GM12878 (cell line): ENCODE results near the gene VLDLR. TPM values are rescaled to one million over a fixed set of nuclear protein-coding genes. Genes with fewer than 3 reads are reported as not detected.

Experiments
- ATAC-seq: fragments of 200-7000 bp; cut with Tn5 transposase; 3 replicates; pipeline ENCODE4 v1.9.1; 2020; ENCODE audit warnings: mild to moderate bottlenecking, moderate library complexity
- BruUV-seq: library from RNA; stranded (reverse); fragments of 400-500 nt; replicated peaks from 2 replicates; lab custom pipeline; 2021; lab: Mats Ljungman, UMichigan
- CTCF ChIA-PET: fragments of 300-600 bp; sonication (Branson Sonifier 250); formaldehyde crosslinking; extraction: SDS; loops from one replicate; lab custom pipeline; 2021; ENCODE audit warnings: inconsistent platforms; lab: Yijun Ruan, JAX
- POLR2A ChIA-PET: fragments of 350-600 bp; formaldehyde crosslinking; extraction: SDS; loops from one replicate; lab custom pipeline; 2021; ENCODE audit warnings: inconsistent platforms; lab: Charles Lee
- RAD21 ChIA-PET: fragments of 300-600 bp; sonication (Branson Sonifier 250); formaldehyde crosslinking; loops from one replicate; lab custom pipeline; 2023; ENCODE audit warnings: antibody characterized with exemption; ENCODE audit not compliant: unreplicated experiment; lab: Charles Lee
- SMC1A ChIA-PET: fragments of 300-600 bp; sonication (Branson Sonifier 250); formaldehyde crosslinking; loops from one replicate; lab custom pipeline; 2023; ENCODE audit not compliant: unreplicated experiment, uncharacterized antibody; lab: Charles Lee
- DNase-seq: peaks from one replicate; pipeline ENCODE4 v3.0.0-alpha.2; 2011; ENCODE audit warnings: low read depth, low spot score
- FAIRE-seq: peaks from 3 replicates; lab custom pipeline; 2011; peaks lifted over from hg19 to GRCh38; lab: Jason Lieb, UNC
- H2AFZ ChIP-seq: 2 replicates; pipeline ENCODE4 v1.6.0; 2011; ENCODE audit warnings: low read depth, low read length, control low read depth; ENCODE audit not compliant: control insufficient read depth
- H3K27ac ChIP-seq: 2 replicates; pipeline ENCODE4 v1.5.1; 2011; ENCODE audit warnings: control low read depth; ENCODE audit not compliant: control insufficient read depth, insufficient read depth
- H3K27me3 ChIP-seq, 2 experiments: replicated peaks in 1 of 2; 2 replicates each; pipeline versions ENCODE4 v1.6.0 to v1.6.1; 2011; ENCODE audit warnings: low read length in 1 of 2; ENCODE audit not compliant: control insufficient read depth in 2 of 2, insufficient read depth in 2 of 2
- H3K36me3 ChIP-seq, 2 experiments: 2 replicates each; pipeline ENCODE4 v1.5.1; 2011; ENCODE audit warnings: low read length in 1 of 2; ENCODE audit not compliant: control insufficient read depth in 2 of 2, insufficient read depth in 2 of 2
- H3K4me1 ChIP-seq: 2 replicates; pipeline ENCODE4 v1.6.1; 2011; ENCODE audit warnings: mild to moderate bottlenecking, low read length, moderate library complexity, mixed read lengths; ENCODE audit not compliant: control insufficient read depth, insufficient read depth
- H3K4me2 ChIP-seq: 2 replicates; pipeline ENCODE4 v1.6.0; 2011; ENCODE audit warnings: control low read depth; ENCODE audit not compliant: control insufficient read depth, insufficient read depth
- H3K4me3 ChIP-seq: fragments of 200-600 bp; sonication (generic); 2 replicates; pipeline ENCODE4 v1.5.1; 2016
- H3K79me2 ChIP-seq: 2 replicates; pipeline ENCODE4 v1.6.0; 2011; ENCODE audit warnings: low read length; ENCODE audit not compliant: control insufficient read depth, insufficient read depth
- H3K9ac ChIP-seq: 2 replicates; pipeline ENCODE4 v1.8.0; 2011; ENCODE audit warnings: low read length, control low read depth, mixed read lengths; ENCODE audit not compliant: control insufficient read depth, insufficient read depth
- H3K9me3 ChIP-seq: replicated peaks from 3 replicates; pipeline ENCODE4 v1.5.1; 2011; ENCODE audit warnings: mild to moderate bottlenecking, low read length; ENCODE audit not compliant: control insufficient read depth, insufficient read depth
- H4K20me1 ChIP-seq: 2 replicates; pipeline ENCODE4 v1.6.0; 2011; ENCODE audit not compliant: control insufficient read depth, insufficient read depth
- CUX1 ChIP-seq: IDR thresholded peaks from 2 replicates; pipeline ENCODE4 v1.6.1; 2012; ENCODE audit warnings: improper control_type of control experiment, low read depth, low read length; ENCODE audit not compliant: insufficient replicate concordance
- E4F1 ChIP-seq: fragments of 450-650 bp; IDR thresholded peaks from 2 replicates; pipeline ENCODE4 v1.6.1; 2018; ENCODE audit warnings: borderline replicate concordance, mild to moderate bottlenecking; ENCODE audit not compliant: partially characterized antibody
- HDAC2 ChIP-seq: fragments of 200-600 bp; sonication (generic); IDR thresholded peaks from 2 replicates; pipeline ENCODE4 v1.6.1; 2017
- HSF1 ChIP-seq: fragments of 150-350 bp; IDR thresholded peaks from 2 replicates; pipeline ENCODE4 v1.6.1; 2014; ENCODE audit warnings: mild to moderate bottlenecking, low read depth, low read length
- IKZF2 ChIP-seq, 2 experiments: fragments of 450-650 bp; IDR thresholded peaks; 2 replicates each; pipeline ENCODE4 v1.6.1; 2017; ENCODE audit warnings: mild to moderate bottlenecking in 2 of 2, moderate library complexity in 2 of 2
- KDM1A ChIP-seq: fragments of 200-600 bp; sonication (generic); IDR thresholded peaks from 2 replicates; pipeline ENCODE4 v1.6.1; 2016; ENCODE audit warnings: borderline replicate concordance
- NFYA ChIP-seq: IDR thresholded peaks from 2 replicates; pipeline ENCODE4 v1.6.1; 2011; ENCODE audit warnings: low read depth, mild to moderate bottlenecking, low read length, improper control_type of control experiment, borderline replicate concordance
- RAD51 ChIP-seq: fragments of 450-650 bp; IDR thresholded peaks from 2 replicates; pipeline ENCODE4 v1.6.1; 2016; ENCODE audit warnings: moderate library complexity, mild to moderate bottlenecking, inconsistent platforms
- RELA ChIP-seq: fragments of 450-650 bp; IDR thresholded peaks from 2 replicates; pipeline ENCODE4 v1.8.0; 2014; ENCODE audit warnings: borderline replicate concordance; ENCODE audit not compliant: partially characterized antibody
- TBL1XR1 ChIP-seq: IDR thresholded peaks from 2 replicates; pipeline ENCODE4 v1.6.1; 2012; ENCODE audit warnings: low read depth, low read length, improper control_type of control experiment
- TCF3 ChIP-seq: IDR thresholded peaks from 2 replicates; pipeline ENCODE4 v1.6.1; 2012; ENCODE audit warnings: low read depth, mild to moderate bottlenecking, low read length, borderline replicate concordance; ENCODE audit not compliant: insufficient read depth
- WGBS: methylation state at CpG from one replicate; pipeline ENCODE4 v1.1.6; 2016; ENCODE audit warnings: low lambda C conversion rate; ENCODE audit not compliant: insufficient replicate concordance, insufficient coverage; ENCODE audit errors: missing lambda C conversion rate; 5-methylcytosine and 5-hydroxymethylcytosine counted together
- in situ Hi-C: fragments of 300-500 bp; cut with MboI; formaldehyde crosslinking; loops from 9 replicates; pipeline ENCODE4 v1.14.3; 2018; ENCODE audit warnings: mixed read lengths
- intact Hi-C: fragments of 100-400 bp; cut with micrococcal nuclease; formaldehyde crosslinking; loops from one replicate; pipeline ENCODE4 v1.14.2; 2022; ENCODE audit not compliant: unreplicated experiment
- polyA plus RNA-seq, 11 experiments: library from polyadenylated mRNA; depleted of rRNA in 4 of 11; unstranded in 6 of 11; stranded (reverse) in 5 of 11; fragments of >200 nt; fragmentation: Nextera tagmentation in 4 of 11; fragmentation: Illumina TruSeq in 1 of 11; extraction: Ambion mirVana in 4 of 11; extraction: Trizol in 1 of 11; gene quantifications; 1 replicate in 1 of 11; 2 replicates in 10 of 11; pipeline versions ENCODE4 v1.2.1 to v1.2.3, GENCODE V29; 2011 to 2016; ENCODE audit warnings: inconsistent platforms in 2 of 11, missing spikeins in 2 of 11, low read depth in 1 of 11
- total RNA-seq, 4 experiments: library from RNA; depleted of rRNA in 3 of 4; stranded (reverse); fragments of >200 nt in 3 of 4; fragmentation: Illumina TruSeq in 1 of 4; extraction: Trizol in 1 of 4; gene quantifications; 2 replicates each; pipeline versions ENCODE4 v1.2.1 to v1.2.3, GENCODE V29; 2013 to 2021

Gene VLDLR
- total and polyA plus RNA-seq, 10 of the 15 experiments (the other 5 are each of a cell fraction or from before 2014, with no cell fraction given): 0.14 to 5.9 (median 0.57) TPM

GRCh38 chr9:2638871-2639673 lies 17.5 kb downstream of the VLDLR start (continued):
- no peak for TF ChIP-seq CUX1
- no peak for TF ChIP-seq HSF1

- no peak for ATAC-seq
- no peaks in the 10 kb centered on the region for H4K20me1 ChIP-seq
- CTCF ChIA-PET: interaction anchor here (1.2 to 1.6 kb wide), 2 partner anchors 9 to 88 kb away, joined by 3 to 5 read pairs; no protein-coding TSS in a partner anchor
- H3K36me3 ChIP-seq: no peaks in the 10 kb centered on the region
- in situ Hi-C loops (no loop called here), intact Hi-C loops (no loop called here)
- no peaks in the 10 kb centered on the region for H3K4me1 ChIP-seq
- no peak for FAIRE-seq
- no peak overlapping the region for H2AFZ ChIP-seq
- POLR2A ChIA-PET: interaction anchor here (0.7 kb wide), 1 partner anchor 14 kb away, joined by 3 read pairs; no protein-coding TSS in a partner anchor
- H3K27me3 ChIP-seq: no peaks in the 10 kb centered on the region
- no peak overlapping the region for H3K27ac ChIP-seq
- no peak for DNase-seq
- no TSS peak for BruUV-seq
- no peak overlapping the region for H3K4me2 ChIP-seq
- no peak overlapping the region for H3K4me3 ChIP-seq
- RAD21 ChIA-PET: interaction anchor here (1.8 kb wide), 1 partner anchor 37 kb away, joined by 5 read pairs; no protein-coding TSS in a partner anchor
- WGBS: 91% methylated on average over 7 of the region's 7 CpGs
- H3K9ac ChIP-seq: no peak overlapping the region
- no peaks in the 10 kb centered on the region for H3K9me3 ChIP-seq
- H3K79me2 ChIP-seq: no peaks in the 10 kb centered on the region
- SMC1A ChIA-PET: interaction anchor here (1.5 to 1.9 kb wide), 3 partner anchors 88 to 172 kb away, joined by 3 to 6 read pairs (median 5); no protein-coding TSS in a partner anchor
- TF ChIP-seq E4F1: no peak
- TF ChIP-seq TBL1XR1: no peak
- no peak for TF ChIP-seq HDAC2
- TF ChIP-seq RELA: no peak
- no peak for TF ChIP-seq TCF3
- no peak for TF ChIP-seq KDM1A
- no peak for TF ChIP-seq NFYA
- no peak for TF ChIP-seq IKZF2 (IDR thresholded peaks at IDR 0.05)
- no peak for TF ChIP-seq RAD51
Observed at GRCh38 chr9:2639786-2640185, 18.2 kb downstream of the VLDLR start.
